CD4-positive, alpha-beta T cell treated with Interleukin-6 for 4 hours (primary cell): ENCODE data around the gene CHKB.
"Not testable (repeated sequence)": the region's sequence is repeated elsewhere in the genome, so short reads cannot be mapped to it uniquely, and the experiment has no call there.

Source experiments
- DNase-seq: peaks from one replicate; pipeline ENCODE4 v3.0.0-alpha.2; 2020; ENCODE audit warnings: mixed read lengths

The CHKB gene

DNA sequence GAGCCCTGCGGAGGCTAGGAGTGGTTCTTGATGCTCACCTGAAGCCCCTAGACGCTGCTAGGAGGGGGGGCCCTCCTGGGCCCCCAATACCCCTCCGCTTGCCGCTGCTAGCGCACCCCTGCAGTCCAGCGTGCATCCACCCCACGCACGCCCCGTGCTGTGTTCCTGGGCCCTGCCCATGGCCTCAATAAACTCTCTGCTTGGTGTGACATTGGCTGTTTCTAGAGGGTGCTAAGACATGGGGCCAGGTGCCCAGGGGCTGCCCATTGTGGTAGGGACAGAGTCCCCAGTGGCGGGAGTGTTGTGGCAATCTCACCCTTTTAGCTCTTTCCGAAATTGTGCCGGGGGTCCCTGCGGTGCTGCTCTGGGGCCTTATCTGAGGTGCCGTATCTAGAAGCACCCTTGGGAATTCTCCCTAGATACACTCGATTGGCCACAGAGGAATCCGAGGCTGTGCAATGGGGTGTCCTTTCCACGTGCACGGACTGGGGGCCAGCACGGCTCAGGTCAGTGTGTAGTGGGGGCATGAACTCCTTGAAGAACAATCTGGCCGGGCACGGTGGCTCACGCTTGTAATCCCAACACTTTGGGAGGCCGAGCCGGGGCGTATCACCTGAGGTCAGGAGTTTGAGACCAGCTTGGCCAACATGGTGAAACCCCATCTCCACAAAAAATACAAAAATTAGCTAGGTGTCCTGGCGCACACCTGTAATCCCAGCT, 28.9 kb upstream of the CHKB start:
- no peak for DNase-seq

DNA sequence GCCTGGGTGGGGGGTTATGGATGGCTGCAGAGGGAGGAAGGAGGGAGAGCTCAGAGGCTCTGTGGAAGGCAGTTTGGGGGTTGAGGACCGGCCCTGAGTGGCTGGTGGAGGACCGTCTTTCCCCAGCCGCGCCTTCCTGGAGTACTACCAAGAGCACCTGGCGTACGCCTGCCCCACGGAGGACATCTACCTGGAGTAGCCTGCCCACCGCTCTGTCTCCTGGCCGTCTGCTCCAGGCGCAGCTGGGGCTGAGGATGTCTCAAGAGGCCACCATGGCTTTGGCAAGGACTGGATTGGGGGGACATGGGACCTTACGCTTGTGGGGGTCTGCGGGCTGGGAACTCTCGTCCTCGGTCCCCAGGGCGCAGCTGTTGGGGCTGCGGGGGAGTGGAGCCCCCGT, 27.9 kb upstream of the CHKB start:
- no peak for DNase-seq

DNA sequence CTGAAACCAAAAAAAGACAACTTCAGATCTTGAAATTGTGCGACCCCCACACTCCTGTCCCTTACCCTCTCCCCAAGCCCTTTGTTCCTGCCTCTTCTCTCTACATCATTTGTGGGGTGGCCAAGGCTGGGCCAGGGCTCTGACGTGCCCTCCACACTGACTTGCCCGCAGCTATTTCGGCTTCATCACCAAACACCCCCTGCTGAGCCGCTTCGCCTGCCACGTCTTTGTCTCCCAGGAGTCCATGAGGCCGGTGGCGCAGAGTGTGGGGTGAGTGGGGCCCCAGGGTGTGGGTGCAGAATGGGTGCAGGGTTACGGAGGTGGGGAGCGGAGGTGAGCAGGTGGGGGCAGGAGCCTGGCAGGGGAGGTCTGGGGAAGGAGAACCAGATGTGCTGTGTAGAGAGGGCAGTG, 27.4 kb upstream of the CHKB start:
- no peak for DNase-seq

DNA sequence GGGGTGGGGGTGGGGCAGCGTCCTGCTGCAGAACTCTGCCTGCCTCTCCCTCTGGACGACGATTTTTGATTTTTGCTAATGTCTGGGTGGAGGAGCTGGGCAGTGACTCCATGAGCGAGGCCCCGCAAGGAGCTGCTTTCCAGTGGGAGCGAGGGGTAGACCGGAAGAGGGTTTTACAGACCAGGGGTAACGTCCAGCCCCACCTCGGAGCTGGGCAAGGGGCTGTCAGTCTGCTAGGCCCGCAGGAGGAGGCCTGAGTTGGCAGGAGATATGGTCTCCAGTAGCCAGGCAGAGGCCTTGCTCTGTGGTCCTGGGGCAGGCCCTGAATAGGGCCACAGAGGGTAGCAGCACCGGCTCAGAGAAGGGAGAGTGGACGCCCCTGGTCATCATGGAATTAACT, 26.9 kb upstream of the CHKB start:
- no peak for DNase-seq

DNA sequence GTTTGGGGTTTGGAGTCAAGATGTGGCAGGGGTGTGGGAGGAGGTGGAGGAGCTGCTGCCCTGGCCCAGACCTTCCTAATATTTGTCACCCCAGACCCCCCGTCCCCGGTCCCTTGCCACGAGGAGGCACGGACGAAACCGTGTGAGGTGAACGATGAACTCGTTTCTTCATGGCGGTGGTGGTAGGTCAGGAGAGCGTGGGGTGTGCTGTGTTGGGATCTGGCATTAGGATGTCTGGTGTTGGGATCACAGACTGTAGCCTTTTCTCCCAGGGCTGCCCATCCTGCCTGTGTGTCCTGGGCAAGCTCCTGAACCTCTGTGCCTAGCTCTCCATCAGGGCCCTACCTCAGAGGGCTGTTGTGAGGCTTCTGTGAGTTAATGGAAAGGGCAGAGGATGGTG, 26.3 kb upstream of the CHKB start:
- DNase-seq: no peak

DNA sequence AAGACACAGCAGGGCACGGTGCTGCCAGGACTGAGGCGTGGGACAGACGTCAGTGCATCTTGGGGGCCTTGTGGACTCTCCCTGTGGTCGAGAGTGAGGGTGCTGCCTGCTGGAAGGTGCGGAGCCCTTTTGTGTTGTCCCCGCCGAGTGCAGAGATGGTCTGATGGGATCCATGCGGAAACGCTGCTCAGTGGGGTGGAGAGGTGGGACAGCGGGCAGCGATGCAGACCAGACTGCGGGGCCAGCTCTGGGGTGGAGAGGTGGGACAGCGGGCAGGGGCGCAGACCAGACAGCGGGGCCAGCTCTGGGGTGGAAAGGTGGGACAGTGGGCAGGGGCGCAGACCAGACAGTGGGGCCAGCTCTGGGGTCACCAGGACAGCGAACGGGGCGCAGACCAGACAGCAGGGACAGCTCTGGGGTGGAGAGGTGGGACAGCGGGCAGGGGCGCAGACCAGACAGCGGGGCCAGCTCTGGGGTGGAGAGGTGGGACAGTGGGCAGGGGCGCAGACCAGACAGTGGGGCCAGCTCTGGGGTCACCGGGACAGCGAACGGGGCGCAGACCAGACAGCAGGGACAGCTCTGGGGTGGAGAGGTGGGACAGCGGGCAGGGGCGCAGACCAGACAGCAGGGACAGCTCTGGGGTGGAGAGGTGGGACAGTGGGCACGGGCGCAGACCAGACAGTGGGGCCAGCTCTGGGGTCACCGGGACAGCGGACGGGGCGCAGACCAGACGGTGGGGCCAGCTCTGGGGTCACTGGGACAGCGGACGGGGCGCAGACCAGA, 25.6 kb upstream of the CHKB start:
- DNase-seq: not testable (repeated sequence)

DNA sequence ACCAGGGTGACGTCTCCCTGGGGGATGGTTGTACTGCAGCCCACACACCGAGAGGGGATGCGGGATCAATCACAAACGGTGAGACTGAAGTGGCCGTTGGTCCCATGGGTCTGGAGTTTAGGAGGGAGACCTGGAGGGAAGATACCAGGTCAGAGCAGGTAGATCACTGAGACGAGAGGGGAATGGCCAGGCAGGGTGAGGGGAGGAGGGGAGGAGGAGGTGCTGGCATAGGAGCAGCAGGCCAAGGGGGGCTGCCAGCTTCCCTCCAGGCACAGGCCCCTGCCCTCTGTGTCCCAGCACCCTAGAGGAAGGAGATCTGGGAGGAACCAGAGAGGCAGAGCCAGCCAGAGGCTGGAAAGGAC, 25.0 kb upstream of the CHKB start:
- no peak for DNase-seq

DNA sequence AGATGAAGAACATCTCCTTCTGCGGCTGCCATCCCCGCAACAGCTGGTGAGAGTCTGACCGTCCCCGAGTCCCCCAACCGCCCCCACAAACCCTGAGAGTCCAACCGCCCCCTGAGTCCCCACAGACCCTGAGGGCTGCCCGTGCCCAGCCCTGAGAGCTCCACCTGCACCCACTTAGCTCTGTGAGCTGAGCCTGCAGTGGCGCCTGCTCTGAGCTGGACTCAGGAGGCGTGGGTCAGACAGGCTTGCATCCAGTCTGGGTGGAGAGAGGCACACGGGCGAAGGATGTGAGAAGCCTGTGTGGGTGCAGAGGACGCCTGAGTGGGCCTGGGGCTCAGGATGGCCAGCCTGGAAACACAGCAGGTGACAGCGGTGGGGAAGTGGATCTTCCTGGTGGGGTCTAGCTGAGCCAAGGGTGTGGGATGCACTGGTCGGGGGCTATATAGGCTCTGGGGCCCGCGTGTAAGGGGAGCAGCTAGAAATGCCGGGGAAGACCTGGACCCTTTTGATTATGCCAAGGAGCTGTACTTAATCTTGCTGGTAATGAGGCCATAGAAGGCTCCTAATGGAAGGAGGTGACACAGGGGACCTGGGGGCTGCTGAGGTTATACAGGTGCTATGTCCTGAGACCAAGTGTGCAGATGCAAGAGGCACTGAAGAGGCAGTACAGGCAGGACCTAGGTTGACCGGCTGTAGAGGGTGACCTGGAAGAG, 24.5 kb upstream of the CHKB start:
- DNase-seq: no peak

DNA sequence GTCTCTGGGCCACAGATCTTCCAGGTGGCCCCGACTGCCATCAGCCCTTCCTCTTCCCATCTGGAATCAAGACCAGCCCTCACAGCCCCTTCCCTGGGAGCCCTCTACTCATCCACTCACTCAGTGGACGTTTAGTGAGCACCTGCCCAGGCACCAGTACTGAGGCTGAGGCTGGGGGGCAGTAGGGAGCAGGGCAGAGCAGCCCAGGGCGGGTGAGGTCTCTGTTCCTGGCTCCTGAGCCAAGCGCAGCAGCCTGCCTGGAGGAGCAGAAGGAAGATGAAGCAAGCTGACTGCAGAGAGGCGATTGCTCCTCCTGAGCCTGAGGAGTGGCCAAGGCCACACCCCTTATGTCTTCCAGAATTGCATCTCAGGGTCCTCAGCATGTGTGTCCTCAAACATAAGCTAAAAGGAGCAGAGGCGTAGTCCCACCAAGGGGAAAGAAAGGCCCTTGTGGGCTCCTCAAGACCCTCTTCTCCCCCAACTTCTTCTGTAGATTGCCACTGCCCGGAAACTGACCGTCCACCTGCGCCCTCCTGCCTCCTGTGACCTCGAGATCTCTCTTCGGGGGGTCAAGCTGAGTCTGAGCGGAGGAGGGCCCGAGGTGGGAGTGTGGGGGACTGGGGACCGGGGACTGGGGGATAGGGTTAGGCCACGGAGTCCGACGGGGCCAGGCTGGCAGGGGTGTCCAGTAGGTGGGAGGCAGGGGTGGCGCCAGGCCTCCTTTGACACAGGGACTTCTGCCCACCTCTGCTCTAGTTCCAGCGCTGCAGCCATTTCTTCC, 23.7 kb upstream of the CHKB start:
- peak; percentile 18 for DNase-seq

DNA sequence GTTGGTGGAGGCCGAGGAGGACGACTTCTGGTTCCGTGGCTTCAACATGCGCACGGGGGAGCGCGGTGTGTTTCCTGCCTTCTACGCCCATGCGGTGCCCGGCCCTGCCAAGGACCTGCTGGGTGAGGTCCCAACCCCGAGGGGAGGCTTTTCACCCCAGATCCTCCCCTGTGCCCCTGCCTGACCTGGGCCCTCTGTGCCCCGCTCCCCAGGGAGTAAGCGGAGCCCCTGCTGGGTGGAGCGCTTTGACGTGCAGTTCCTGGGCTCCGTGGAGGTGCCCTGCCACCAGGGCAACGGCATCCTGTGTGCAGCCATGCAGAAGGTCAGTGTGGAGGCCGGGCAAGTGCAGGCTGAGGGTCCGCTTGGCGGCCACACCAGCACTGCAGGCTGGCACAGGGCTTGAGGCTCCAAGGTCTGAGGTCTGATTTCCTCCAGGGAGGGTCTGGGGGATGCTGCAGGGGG, 23.0 kb upstream of the CHKB start:
- DNase-seq: no peak

DNA sequence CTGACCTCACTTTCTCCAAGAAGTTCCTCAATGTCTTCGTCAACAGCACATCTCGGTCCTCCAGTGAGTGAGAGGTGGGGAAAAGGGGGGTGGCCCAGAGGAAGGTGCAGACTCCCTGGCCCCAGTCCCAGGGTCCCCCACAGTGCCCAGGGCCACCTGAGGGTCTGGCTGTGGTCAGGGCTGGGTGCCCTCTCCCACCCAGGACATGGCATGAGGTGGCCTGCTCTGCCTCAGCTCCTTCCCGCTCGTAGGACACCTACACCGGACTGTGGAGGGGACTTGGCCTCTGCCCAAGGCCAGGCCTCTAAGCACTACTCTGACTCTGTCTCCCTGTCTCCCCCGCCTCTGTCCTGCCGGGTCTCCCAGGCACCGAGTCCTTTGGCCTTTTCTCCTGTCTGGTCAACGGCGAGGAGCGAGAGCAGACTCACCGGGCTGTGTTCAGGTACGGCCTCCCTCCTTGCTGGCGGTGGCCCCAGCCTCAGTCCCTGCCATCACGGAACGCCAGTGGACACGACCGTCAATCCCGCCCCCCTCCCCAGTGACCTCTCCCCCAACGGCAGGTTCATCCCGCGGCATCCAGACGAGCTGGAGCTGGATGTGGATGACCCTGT, 22.5 kb upstream of the CHKB start:
- DNase-seq: no peak

DNA sequence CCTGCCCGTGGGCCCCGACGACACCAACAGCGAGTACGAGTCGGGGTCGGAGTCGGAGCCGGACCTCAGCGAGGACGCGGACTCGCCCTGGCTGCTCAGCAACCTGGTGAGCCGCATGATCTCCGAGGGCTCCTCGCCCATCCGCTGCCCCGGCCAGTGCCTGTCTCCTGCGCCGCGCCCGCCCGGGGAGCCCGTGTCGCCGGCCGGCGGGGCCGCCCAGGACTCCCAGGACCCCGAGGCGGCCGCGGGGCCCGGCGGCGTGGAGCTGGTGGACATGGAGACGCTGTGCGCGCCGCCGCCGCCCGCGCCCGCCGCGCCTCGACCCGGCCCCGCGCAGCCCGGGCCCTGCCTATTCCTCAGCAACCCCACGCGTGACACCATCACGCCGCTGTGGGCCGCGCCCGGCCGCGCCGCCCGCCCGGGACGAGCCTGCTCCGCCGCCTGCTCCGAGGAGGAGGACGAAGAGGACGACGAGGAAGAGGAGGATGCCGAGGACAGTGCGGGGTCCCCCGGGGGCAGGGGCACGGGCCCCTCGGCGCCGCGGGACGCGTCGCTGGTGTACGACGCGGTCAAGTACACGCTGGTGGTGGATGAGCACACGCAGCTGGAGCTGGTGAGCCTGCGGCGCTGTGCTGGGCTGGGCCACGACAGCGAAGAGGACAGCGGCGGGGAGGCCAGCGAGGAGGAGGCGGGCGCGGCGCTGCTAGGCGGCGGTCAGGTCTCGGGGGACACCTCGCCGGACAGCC, 21.8 kb upstream of the CHKB start:
- no peak for DNase-seq

DNA sequence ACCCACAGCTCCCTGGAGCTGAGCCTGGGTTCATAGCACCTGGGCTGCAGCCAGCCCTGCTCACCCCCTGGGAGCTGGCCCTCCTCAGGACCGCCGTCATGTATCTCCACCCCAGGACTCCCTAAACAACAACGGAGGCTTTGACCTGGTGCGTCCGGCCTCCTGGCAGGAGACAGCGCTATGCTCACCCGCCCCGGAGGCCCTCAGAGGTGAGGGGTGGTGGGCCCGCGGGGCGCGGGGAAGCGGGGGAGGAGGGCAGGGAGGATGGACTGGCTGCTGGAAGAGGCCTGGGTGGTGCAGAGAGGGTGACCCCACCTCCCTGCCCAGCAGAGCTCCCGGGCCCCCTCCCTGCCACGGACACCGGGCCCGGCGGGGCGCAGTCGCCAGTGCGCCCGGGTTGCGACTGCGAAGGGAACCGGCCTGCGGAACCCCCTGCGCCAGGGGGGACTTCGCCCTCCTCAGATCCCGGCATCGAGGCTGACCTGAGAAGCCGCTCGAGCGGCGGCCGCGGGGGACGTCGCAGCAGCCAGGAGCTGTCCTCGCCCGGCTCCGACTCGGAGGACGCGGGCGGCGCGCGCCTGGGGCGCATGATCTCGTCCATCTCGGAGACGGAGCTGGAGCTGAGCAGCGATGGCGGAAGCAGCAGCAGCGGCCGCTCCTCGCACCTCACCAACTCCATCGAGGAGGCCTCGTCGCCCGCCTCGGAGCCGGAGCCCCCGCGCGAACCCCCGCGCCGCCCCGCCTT, 21.0 kb upstream of the CHKB start:
- DNase-seq: no peak

DNA sequence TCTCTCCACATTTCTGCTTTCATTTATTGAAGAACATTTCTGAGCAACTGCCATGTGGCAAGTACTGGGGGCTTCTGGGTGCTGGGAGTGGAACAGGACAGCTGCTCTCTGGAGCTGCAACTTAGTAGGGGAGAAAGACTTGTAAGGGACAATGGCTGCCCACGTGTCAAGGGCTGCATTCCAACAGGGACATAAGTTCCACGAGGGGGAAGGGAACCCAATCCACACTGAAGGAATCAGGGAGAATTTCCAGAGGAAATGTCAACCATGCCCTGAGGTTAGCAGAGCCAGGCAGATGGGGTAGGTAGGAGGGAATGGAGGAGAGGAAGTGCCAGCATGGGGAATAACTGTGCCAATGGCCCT, 19.7 kb upstream of the CHKB start:
- no peak for DNase-seq

DNA sequence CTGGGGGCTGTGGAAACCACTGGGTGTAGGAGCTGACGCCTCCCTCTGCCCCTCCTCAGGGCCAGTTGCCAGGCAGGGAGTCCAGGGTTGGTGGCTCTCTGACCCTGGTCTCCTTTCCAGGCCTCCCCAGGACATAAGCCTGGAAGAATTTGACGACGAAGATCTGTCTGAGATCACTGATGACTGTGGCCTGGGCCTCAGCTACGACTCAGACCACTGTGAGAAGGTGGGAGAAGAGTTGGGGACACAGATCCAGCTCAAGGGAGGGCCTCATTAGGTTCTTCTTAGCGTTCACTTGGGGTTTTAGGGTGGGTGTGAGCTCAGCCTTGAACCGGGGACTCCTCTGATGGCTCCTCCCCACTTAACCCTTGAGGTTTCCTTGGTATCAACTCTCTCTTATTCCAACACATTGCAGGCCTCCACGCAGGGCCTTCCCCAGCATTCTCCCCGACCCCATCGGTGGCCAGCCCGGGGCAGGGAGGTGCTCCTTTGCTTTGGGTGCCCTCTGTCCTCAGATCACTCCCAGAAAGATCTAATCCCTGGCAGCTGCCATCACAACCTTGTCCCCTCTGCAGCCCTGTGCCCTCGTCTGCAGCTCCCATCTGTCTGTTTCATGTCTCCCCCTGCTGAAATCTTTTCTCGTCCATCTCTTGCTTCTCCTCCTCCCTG, 19.2 kb upstream of the CHKB start:
- DNase-seq: no peak

DNA sequence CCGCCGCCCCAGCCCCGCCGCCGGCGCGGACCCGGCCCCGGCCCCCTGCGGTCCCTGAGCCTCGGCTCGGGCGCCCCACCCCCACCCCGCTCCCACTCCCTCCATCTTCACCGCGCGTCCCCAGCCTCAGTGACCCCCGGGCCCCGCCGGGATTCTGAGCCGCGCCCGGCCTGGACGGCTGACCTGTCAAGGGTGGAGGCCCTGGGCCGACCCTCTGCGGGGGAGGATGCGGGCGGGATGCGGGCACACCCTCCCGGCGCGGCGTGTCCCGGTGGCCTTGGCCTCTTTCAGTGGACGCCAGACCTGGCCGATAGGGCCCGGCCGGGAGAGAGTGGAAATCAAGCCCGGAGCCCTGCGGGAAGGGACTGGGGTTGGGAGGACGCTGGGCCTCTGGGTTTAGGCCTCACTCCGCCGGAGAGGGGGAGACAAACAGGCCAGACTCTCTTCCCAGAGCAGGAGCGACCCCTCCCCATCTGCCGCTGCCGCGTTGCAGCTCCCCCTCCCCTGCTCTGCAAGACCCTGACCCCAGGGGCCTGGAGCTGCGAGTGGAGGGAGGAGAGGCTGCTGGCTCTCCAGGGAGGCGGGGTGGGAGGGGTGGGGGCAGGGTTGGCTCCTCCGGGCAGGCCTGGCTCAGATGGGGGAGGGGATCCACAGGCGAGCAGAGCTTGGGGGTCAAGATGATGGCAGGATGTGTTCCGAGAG, 18.5 kb upstream of the CHKB start:
- DNase-seq: no peak

DNA sequence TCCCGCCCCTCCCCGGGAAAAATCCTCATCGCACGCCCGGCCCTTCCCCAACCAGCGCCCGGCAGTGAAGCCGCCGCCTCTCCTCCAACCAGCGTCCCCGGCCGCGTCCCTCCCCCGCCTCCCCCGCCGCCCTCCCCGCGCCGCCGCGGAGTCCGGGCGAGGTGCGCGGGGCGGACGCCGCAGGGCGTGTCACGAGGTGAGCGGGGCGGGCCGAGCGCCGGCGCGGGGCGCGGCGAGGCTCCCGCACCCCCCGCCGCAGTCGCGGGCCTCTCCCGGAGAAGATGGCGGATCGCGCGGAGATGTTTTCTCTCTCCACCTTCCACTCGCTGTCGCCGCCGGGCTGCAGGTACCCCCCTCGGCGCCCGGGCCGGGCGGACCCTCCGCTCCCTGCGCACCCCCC, 17.9 kb upstream of the CHKB start, which contains the start of gene MAPK8IP2:
Gene MAPK8IP2 (plus strand): TSS at position 256 of the 400 bp plus-strand sequence. CDS start 26 bp downstream, at position 282.
- DNase-seq: no peak

DNA sequence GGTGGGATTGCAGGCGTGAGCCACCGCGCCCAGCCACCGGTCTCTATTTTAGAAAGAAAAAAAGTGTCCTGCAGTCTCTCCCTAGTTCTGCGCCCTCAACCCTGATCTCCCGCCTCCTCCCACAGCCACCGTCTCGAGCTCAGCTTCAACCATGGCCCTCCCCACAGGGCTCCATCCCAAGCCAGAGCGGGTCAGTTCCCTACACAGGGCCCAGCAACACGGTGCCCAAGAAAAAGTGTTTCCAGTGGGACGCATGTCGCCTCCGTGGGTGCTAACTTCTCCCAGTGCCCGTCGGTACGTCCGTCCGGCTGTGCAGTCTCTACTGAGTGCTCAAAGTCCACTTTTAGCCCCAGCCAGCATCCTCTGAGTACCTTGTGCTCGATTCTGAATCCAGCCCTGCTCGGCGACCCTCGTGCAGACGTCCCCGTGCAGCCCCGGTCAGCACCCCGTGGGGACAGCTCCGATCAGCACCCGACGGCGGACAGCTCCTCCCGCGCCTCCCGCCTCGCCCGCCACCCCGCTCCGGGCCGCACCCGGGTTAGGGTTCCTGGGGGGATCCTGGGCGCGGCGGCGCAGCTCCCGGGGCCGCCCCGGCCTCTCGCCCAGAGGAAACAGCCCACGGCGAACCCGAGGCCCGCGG, 17.3 kb upstream of the CHKB start:
- peak; percentile 63 for DNase-seq

DNA sequence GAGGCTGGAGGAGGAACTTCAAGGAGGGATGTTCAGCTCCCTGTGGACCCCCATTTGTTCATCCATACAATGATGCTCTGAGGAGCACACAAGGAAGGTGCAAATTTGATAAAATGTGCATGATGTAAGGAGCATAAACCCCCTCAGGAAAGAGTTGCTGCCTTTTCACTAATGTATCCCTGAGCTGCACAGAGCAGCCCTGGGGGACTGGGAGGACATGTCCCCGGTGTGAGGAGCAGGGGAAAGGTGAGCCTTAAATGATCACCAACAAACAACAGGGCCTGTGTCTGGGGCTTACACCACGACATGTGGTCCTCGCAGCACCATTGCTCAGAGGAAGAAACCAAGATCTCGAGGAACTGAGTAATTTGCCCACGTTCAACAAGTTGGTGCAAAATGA, 14.4 kb upstream of the CHKB start:
- DNase-seq: no peak
